Measurements from ENCODE around the gene DAB2IP. TPM values are rescaled to one million over a fixed set of nuclear protein-coding genes. Genes with fewer than 3 reads are reported as not detected.
A peak's percentile ranks its signal among the peaks of the same experiment; 100 is the strongest.

The DAB2IP gene
- total and polyA plus RNA-seq, 2 of the 4 experiments (the other 2 are of a cell fraction) = 5.6 to 17.2 TPM

GRCh38 chr9:121634329-121635261 is 16.8 kb upstream of the DAB2IP start:
- Histone ChIP-seq H3K4me2 (ENCODE audit: low read depth, low read length) (no peak overlapping the region), H4K91ac (ENCODE audit: insufficient read depth, low read depth, low read length) (no peak overlapping the region), H3K9ac (ENCODE audit: low read depth, low read length) (no peak overlapping the region), H3K79me1 (ENCODE audit: low read depth in 1 of 2, low read length in 2 of 2) (no peaks in the 10 kb centered on the region; a peak in 1 of 4 replicates), H2BK120ac (ENCODE audit: low read depth, low read length) (no peak overlapping the region), H3K23ac (ENCODE audit: low read depth, low read length) (no peak overlapping the region), H3K27me3 (ENCODE audit: control insufficient read depth, insufficient read depth, low read length) (no peaks in the 10 kb centered on the region), H3K4me1 (ENCODE audit: control insufficient read depth, insufficient read depth, low read length) (peaks cover 11% of the 10 kb centered on the region; the same call in 1 of the 2 replicates), H2AK9ac (replicated peaks; ENCODE audit: low read depth, low read length, poor library complexity) (peak overlapping the region; percentile 60), H3K9me1 (ENCODE audit: insufficient read depth, low read length) (no peaks in the 10 kb centered on the region), H4K20me1 (ENCODE audit: insufficient read depth, low read length) (peaks cover 16% of the 10 kb centered on the region), H2BK20ac (ENCODE audit: low read depth, low read length) (no peak overlapping the region), H2BK15ac (ENCODE audit: low read depth, low read length) (no peak overlapping the region), H2BK5ac (ENCODE audit: low read depth, low read length, poor library complexity, severe bottlenecking) (no peak overlapping the region), H3K36me3 (ENCODE audit: control insufficient read depth, insufficient read depth, low read length) (no peaks in the 10 kb centered on the region), H3K14ac (replicated peaks; ENCODE audit: low read depth, low read length) (no peak overlapping the region), H3K9me3 (ENCODE audit: control insufficient read depth, insufficient read depth, low read length) (no peaks in the 10 kb centered on the region), H4K8ac (ENCODE audit: low read depth in 2 of 2, low read length in 2 of 2) (no peak overlapping the region), H2AK5ac (ENCODE audit: low read depth, low read length) (0 out of 2 replicates have a peak overlapping the region, but pooled peaks have one; percentile 52), H4K5ac (ENCODE audit: low read depth, low read length) (no peak overlapping the region), H3K4ac (ENCODE audit: low read depth, low read length) (no peak overlapping the region), H3K27ac (ENCODE audit: insufficient read depth, low read length) (no peak overlapping the region), H3K18ac (ENCODE audit: low read depth, low read length) (no peak overlapping the region), H2AFZ (replicated peaks; ENCODE audit: low read length, poor library complexity) (no peak overlapping the region), H3K56ac (ENCODE audit: extremely low read depth, insufficient read depth, low read length) (no peak overlapping the region), H3K4me3 (ENCODE audit: insufficient read depth, low read depth, low read length) (no peak overlapping the region)
- in situ Hi-C loops (cut with MboI; ENCODE audit: low sequenced_read_pairs) (no loop called here), intact Hi-C loops (cut with micrococcal nuclease) (no loop called here), dilution Hi-C loops (cut with HindIII; ENCODE audit: low sequenced_read_pairs, unreplicated experiment) (no loop called here)
- DNase-seq = peak; percentile 13
- peak; percentile 72 for ATAC-seq (ENCODE audit: low read depth)
- CTCF ChIA-PET = no interaction called here
- no TSS peak for BruUV-seq (replicated peaks)
- POLR2A ChIA-PET (ENCODE audit: unreplicated experiment) = no interaction called here
- WGBS, 2 experiments (ENCODE audit: extremely low coverage in 2 of 2, insufficient read length in 1 of 2) = 90% methylated on average over 6 of the region's 20 CpGs; no CpG with 5 or more reads in 1 of the 2 experiments
- TF ChIP-seq FOS (IDR thresholded peaks at IDR 0.05; ENCODE audit: low read depth, low read length) (no peak), BHLHE40 (IDR thresholded peaks at IDR 0.05; ENCODE audit: low read depth, low read length) (no peak), RAD21 (IDR thresholded peaks at IDR 0.05; ENCODE audit: low read length) (peak; percentile 65), RCOR1 (IDR thresholded peaks at IDR 0.05; ENCODE audit: insufficient replicate concordance, low read length) (no peak), CEBPB (IDR thresholded peaks at IDR 0.05; ENCODE audit: low read depth, low read length) (no peak), CHD1 (IDR thresholded peaks at IDR 0.05; ENCODE audit: low read depth, low read length) (no peak), MAZ (IDR thresholded peaks at IDR 0.05; ENCODE audit: borderline replicate concordance, low read depth, low read length) (no peak), MAFK (IDR thresholded peaks at IDR 0.05; ENCODE audit: low read depth, low read length) (no peak), POLR2A (IDR thresholded peaks at IDR 0.05; ENCODE audit: low read depth, low read length) (no peak), MXI1 (IDR thresholded peaks at IDR 0.05; ENCODE audit: borderline replicate concordance, low read depth, low read length) (no peak), ELK1 (IDR thresholded peaks at IDR 0.05; ENCODE audit: borderline replicate concordance, low read depth, low read length) (no peak), SMC3 (IDR thresholded peaks at IDR 0.05; ENCODE audit: low read depth, low read length) (peak; percentile 53)
- TF ChIP-seq, protein P1, sequence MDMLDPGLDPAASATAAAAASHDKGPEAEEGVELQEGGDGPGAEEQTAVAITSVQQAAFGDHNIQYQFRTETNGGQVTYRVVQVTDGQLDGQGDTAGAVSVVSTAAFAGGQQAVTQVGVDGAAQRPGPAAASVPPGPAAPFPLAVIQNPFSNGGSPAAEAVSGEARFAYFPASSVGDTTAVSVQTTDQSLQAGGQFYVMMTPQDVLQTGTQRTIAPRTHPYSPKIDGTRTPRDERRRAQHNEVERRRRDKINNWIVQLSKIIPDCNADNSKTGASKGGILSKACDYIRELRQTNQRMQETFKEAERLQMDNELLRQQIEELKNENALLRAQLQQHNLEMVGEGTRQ (IDR thresholded peaks at IDR 0.05; ENCODE audit: low read depth, low read length) = no peak
- TF ChIP-seq, protein P2, sequence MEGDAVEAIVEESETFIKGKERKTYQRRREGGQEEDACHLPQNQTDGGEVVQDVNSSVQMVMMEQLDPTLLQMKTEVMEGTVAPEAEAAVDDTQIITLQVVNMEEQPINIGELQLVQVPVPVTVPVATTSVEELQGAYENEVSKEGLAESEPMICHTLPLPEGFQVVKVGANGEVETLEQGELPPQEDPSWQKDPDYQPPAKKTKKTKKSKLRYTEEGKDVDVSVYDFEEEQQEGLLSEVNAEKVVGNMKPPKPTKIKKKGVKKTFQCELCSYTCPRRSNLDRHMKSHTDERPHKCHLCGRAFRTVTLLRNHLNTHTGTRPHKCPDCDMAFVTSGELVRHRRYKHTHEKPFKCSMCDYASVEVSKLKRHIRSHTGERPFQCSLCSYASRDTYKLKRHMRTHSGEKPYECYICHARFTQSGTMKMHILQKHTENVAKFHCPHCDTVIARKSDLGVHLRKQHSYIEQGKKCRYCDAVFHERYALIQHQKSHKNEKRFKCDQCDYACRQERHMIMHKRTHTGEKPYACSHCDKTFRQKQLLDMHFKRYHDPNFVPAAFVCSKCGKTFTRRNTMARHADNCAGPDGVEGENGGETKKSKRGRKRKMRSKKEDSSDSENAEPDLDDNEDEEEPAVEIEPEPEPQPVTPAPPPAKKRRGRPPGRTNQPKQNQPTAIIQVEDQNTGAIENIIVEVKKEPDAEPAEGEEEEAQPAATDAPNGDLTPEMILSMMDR (conservative IDR thresholded peaks at IDR 0.05; ENCODE audit: low read depth, low read length) = peak; percentile 56
